Measurements from ENCODE around the gene KCNMA1. TPM values are rescaled to one million over a fixed set of nuclear protein-coding genes. Genes with fewer than 3 reads are reported as not detected.

The KCNMA1 gene
- total RNA-seq, 1 donor from 2014 or later, result 0.21 TPM

DNA sequence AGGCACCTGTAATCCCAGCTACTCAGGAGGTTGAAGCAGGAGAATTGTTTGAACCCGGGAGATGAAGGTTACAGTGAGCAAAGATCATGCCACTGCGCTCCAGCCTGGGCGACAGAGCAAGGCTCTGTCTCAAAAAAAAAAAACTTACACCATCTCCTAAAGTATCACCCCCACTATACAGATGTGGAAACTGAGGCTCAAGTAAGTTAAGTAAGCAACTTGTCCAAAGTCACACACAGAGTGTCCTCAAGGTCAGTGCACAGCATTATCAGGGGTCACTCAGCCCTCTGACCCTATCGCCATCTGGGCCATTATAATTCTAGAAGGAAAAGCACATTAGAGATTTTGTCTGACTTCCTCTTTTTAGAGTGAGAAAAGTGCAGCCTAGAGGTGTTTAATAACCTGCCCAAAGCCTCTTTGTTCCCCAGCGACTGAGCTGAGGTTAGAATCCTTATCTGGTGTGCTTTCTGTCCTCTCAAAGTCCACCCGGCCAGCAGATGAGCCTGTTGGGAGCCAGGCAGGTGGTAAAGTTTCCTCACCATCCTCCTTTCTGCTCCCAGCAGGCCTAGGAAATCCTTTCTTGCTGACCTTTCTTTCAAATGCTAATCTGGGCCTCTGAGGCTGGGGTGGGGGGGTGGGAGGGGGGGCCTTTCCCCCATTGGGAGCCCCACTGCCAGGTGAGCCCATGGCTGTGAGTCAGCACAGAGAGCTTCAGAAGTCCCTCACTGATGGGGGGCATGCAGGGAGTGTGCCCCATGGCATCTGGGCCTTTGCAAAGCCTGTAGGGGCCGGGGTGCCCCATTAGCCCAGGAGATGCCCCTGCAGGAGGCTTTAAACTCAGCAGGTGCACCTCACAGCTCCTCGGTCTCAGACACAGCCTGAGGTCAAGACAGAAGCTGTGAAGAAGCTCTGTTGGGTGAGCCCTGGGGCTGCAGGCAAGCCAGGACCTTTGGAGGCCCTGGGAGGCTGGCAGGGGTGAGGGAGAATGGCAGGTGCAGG lies 12.0 kb upstream of the KCNMA1 start:
- H3K4me1 Mint-ChIP-seq (ENCODE audit: low read depth), result no peaks in the 10 kb centered on the region
- no peaks in the 10 kb centered on the region for H3K9me3 Mint-ChIP-seq
- H3K27ac Mint-ChIP-seq, result no peak overlapping the region
- H3K27me3 Mint-ChIP-seq (ENCODE audit: low read depth), result peaks cover 14% of the 10 kb centered on the region
- H3K36me3 Mint-ChIP-seq (ENCODE audit: low read depth), result no peaks in the 10 kb centered on the region
- no peak overlapping the region for H3K4me3 Mint-ChIP-seq (ENCODE audit: low read depth)
- no peak for DNase-seq (ENCODE audit: low spot score)
- intact Hi-C loops (cut with micrococcal nuclease), result no loop called here

DNA sequence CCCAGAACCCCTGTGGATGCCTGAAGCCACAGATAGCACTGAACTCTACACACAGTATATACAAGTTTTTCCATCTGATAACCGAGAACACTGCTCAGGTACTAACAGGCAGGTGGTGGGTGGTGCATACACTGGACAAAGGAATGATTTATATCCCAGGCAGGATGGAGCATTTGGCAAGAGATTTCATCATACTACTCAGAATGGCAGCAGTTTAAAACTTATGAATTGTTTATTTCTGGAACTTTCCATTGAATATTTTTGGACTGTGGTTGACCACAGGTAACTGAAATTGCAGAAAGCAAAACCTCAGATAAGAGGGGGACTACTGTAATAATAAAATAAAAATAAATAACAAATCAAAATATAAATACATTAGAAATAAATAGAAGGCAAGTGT lies 10.9 kb upstream of the KCNMA1 start:
- H3K4me1 Mint-ChIP-seq (ENCODE audit: low read depth), result no peaks in the 10 kb centered on the region
- no peak for DNase-seq (ENCODE audit: low spot score)
- intact Hi-C loops (cut with micrococcal nuclease), result no loop called here
- no peaks in the 10 kb centered on the region for H3K9me3 Mint-ChIP-seq
- no peak overlapping the region for H3K27ac Mint-ChIP-seq
- H3K36me3 Mint-ChIP-seq (ENCODE audit: low read depth), result no peaks in the 10 kb centered on the region
- no peak overlapping the region for H3K4me3 Mint-ChIP-seq (ENCODE audit: low read depth)
- H3K27me3 Mint-ChIP-seq (ENCODE audit: low read depth), result peaks cover 11% of the 10 kb centered on the region

DNA sequence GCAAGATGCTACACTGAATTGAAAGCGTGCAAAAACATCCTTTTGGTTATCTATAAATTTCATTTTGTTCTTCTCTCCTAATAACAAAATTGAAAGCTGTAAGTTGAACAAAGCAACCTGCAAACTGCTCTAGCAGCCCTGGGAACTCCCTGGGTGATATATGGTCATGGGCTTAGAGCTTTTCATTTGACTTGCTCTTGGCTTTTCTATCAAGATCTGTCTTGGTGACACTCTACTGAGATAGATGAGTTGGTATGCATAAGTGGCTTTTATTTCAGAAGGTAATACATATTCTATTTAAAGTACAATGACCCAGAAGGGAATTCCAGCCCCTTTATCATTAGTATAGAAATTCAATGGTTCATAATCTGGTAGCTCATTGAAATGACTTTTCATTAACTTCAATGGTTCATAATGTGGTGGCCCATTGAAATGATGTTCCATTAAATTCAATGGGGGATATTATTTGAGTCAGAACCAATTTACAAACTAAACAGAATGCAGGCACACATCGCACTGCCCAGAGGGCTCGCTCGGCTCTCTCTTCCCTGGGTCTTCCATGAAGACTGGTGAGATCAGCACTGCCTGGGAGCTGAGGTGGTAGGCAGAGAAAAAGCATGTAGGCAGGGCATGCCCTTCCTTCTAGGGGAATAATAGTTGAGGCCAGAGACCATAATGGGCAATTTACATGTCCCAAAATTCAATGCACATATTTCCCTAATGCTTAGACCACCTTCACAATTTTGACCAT lies 10.1 kb upstream of the KCNMA1 start:
- no peaks in the 10 kb centered on the region for H3K4me1 Mint-ChIP-seq (ENCODE audit: low read depth)
- intact Hi-C loops (cut with micrococcal nuclease), result no loop called here
- DNase-seq (ENCODE audit: low spot score), result no peak
- no peak overlapping the region for H3K27ac Mint-ChIP-seq
- H3K4me3 Mint-ChIP-seq (ENCODE audit: low read depth), result no peak overlapping the region
- H3K36me3 Mint-ChIP-seq (ENCODE audit: low read depth), result no peaks in the 10 kb centered on the region
- H3K9me3 Mint-ChIP-seq, result no peaks in the 10 kb centered on the region
- peaks cover 9% of the 10 kb centered on the region for H3K27me3 Mint-ChIP-seq (ENCODE audit: low read depth)

DNA sequence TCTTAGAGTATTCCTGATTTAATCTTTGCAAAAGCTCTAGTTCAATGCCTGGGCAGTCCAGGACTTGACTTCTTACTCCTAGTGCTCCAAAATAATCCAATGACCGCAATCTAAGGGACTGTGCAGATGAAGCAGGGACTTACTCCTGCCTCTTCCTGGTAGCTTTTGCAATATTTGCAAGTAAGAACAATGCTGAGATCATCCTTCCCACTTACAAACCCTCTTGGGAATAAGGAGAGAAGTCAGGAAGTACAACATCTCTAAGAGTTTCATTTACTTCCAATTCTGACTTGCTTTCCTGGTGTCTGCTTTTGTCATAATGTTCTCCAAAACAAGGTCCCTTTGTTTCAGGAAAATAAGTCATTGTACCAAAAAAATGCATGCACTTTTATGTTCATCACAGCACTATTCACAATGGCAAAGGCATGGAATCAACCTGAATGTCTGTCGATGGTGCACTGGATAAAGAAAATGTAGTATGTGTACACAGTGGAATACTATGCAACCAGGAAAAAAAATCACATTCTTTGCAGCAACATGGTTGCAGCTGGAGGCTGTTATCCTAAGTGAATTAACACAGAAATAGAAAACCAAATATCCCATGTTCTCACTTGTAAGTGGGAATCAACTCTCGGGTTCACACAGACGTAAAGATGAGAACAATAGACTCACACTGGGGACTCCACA lies 7.1 kb upstream of the KCNMA1 start:
- no peak for DNase-seq (ENCODE audit: low spot score)
- intact Hi-C loops (cut with micrococcal nuclease), result loop anchor here (5.0 kb wide), 1 partner anchor 252 kb away; no protein-coding TSS in a partner anchor
- no peaks in the 10 kb centered on the region for H3K9me3 Mint-ChIP-seq
- no peak overlapping the region for H3K4me3 Mint-ChIP-seq (ENCODE audit: low read depth)
- H3K36me3 Mint-ChIP-seq (ENCODE audit: low read depth), result no peaks in the 10 kb centered on the region
- H3K27me3 Mint-ChIP-seq (ENCODE audit: low read depth), result peaks cover 28% of the 10 kb centered on the region
- no peaks in the 10 kb centered on the region for H3K4me1 Mint-ChIP-seq (ENCODE audit: low read depth)
- no peak overlapping the region for H3K27ac Mint-ChIP-seq

DNA sequence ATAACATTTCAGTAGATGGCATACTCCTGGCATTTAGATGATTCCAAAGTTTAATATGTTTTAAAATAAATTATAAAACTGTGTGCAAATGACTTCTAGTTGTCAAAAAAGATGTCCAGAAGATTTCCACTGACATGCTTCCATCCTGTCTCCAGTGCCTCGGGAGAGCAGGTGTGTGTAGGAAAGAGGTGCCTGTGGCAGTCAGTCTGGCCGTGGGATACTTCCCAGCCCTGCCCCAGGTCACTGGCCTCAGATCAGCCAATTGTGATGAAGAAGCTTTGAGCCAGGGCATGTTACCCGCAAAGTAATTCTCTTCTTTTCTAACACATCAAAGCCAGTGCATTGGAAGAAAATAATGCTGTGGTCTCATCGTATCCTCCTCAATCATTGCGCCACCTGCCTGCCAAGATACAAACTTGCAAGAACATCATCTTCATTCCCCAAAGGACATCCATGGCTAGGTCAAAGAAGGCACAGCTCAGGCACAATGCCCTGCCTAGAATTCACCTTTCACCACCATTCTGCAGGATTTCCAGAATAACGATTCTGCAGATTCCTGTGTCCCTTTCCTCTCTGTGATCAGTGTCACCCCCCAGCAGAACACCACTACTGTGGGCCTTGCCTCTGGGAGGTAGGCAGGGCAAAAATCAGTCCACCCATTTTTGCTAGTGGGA lies 6.3 kb upstream of the KCNMA1 start:
- Mint-ChIP-seq H3K4me3 (ENCODE audit: low read depth) (no peak overlapping the region), H3K27me3 (ENCODE audit: low read depth) (peaks cover 36% of the 10 kb centered on the region), H3K36me3 (ENCODE audit: low read depth) (no peaks in the 10 kb centered on the region), H3K4me1 (ENCODE audit: low read depth) (no peaks in the 10 kb centered on the region), H3K9me3 (no peaks in the 10 kb centered on the region), H3K27ac (no peak overlapping the region)
- intact Hi-C loops (cut with micrococcal nuclease), result loop anchor here (5.0 kb wide), 1 partner anchor 252 kb away; no protein-coding TSS in a partner anchor
- DNase-seq (ENCODE audit: low spot score), result no peak

DNA sequence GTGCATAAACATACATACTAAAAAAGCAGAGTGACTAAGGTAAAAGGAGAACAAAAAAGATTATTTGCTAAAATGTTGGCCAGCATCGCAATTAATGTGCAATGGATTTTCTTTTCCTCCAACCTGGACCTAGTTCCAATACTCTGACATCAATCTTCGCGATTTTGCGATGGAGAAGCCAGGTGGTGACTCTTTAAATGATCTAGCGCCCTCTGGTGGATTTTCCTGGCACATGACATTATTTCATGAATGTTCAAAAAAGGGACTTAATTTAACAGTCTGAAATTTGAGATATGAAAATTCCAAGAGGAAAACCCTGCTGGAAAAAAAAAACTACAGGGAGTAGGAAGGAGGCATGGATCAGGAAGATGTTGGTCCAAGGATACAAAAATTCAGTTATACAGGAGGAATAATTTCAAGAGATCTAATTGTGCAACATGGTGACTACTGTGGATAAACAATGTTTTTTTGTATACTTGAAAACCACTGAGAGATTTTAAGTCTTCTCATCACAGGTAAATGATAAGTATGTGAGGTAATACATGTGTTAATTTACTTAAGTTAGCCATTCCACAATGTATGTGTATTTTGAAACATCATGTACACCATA lies 4.3 kb upstream of the KCNMA1 start:
- peaks cover 36% of the 10 kb centered on the region for H3K27me3 Mint-ChIP-seq (ENCODE audit: low read depth)

DNA sequence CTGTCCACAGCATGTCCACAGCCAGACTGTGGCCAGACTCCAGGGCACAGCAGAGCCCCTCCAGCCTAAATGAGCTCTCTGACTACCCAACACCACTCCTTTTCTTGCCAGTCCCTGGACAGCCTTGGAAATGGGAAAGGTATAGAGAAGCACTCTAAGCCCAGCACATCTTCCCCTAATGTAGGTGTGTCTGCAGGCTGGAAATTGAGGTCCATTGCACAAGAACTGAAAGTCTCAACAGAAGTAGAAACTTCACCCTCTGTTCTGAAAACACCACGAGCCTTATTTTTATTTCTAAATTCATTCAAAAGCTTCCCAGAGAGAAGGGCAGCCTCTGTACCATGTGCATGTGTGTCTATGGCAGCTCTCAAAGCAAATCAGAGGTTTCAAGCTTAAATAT lies 3.7 kb upstream of the KCNMA1 start:
- Mint-ChIP-seq H3K4me1 (ENCODE audit: low read depth) (peaks cover 2% of the 10 kb centered on the region), H3K27ac (no peak overlapping the region)

More for the DNA sequence above, 4.3 kb upstream of the KCNMA1 start:
- DNase-seq (ENCODE audit: low spot score), result no peak
- Mint-ChIP-seq H3K4me3 (ENCODE audit: low read depth) (no peak overlapping the region), H3K36me3 (ENCODE audit: low read depth) (no peaks in the 10 kb centered on the region), H3K9me3 (no peaks in the 10 kb centered on the region), H3K27ac (no peak overlapping the region), H3K4me1 (ENCODE audit: low read depth) (peaks cover 2% of the 10 kb centered on the region)
- intact Hi-C loops (cut with micrococcal nuclease), result loop anchor here (1.0 to 5.0 kb wide), 3 partner anchors 250 to 477 kb away; no protein-coding TSS in a partner anchor

DNA sequence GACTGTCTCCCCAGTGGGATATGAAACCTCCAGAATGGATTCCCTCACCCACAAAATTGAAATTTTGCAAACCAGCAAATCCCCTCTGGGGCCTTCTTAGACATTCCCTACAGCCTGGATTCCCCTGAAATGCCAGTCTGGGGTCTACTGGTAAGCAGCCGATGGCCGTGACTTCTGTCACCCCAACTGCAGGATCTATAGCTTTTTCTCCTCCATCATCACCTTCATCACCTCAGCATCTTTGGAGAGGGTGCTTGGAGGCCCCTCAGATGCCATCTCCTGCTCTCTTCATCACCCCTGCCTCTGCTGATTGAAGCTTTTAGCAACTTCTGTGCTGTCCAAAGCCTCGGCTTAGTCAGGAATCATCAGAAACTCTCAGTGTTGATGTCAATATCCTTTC lies 2.6 kb upstream of the KCNMA1 start:
- no peaks in the 10 kb centered on the region for H3K9me3 Mint-ChIP-seq
- no peaks in the 10 kb centered on the region for H3K36me3 Mint-ChIP-seq (ENCODE audit: low read depth)
- H3K4me3 Mint-ChIP-seq (ENCODE audit: low read depth), result no peak overlapping the region
- H3K27me3 Mint-ChIP-seq (ENCODE audit: low read depth), result peaks cover 54% of the 10 kb centered on the region
- peaks cover 2% of the 10 kb centered on the region for H3K4me1 Mint-ChIP-seq (ENCODE audit: low read depth)
- H3K27ac Mint-ChIP-seq, result no peak overlapping the region
- intact Hi-C loops (cut with micrococcal nuclease), result loop anchor here (2.0 to 5.0 kb wide), 2 partner anchors 248 to 475 kb away; no protein-coding TSS in a partner anchor
- DNase-seq (ENCODE audit: low spot score), result no peak

More for the DNA sequence above, 3.7 kb upstream of the KCNMA1 start:
- intact Hi-C loops (cut with micrococcal nuclease), result loop anchor here (2.0 to 5.0 kb wide), 2 partner anchors 249 to 477 kb away; no protein-coding TSS in a partner anchor
- Mint-ChIP-seq H3K36me3 (ENCODE audit: low read depth) (no peaks in the 10 kb centered on the region), H3K9me3 (no peaks in the 10 kb centered on the region), H3K4me3 (ENCODE audit: low read depth) (no peak overlapping the region), H3K27me3 (ENCODE audit: low read depth) (peaks cover 42% of the 10 kb centered on the region)
- no peak for DNase-seq (ENCODE audit: low spot score)

DNA sequence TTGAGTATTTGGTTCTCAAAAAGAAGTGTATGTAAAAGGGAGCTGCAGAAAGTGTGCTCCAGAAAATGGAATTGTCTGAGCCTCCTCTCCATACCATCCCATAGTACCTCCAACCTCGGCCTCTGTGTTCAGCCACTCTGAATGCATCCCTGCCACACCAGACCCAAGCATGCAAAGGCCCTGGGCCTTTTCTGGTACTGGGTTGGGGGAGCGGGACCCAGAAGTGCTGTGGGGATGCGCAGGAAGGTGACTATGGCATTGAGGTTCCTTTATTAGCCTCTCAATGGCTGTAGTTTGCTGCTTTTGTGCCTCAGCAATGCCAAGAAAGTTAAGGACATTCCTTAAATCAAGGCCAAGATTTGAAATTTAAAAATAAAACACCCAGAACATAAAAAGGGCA lies 2.1 kb upstream of the KCNMA1 start:
- intact Hi-C loops (cut with micrococcal nuclease), result loop anchor here (2.0 to 5.0 kb wide), 2 partner anchors 247 to 475 kb away; no protein-coding TSS in a partner anchor

DNA sequence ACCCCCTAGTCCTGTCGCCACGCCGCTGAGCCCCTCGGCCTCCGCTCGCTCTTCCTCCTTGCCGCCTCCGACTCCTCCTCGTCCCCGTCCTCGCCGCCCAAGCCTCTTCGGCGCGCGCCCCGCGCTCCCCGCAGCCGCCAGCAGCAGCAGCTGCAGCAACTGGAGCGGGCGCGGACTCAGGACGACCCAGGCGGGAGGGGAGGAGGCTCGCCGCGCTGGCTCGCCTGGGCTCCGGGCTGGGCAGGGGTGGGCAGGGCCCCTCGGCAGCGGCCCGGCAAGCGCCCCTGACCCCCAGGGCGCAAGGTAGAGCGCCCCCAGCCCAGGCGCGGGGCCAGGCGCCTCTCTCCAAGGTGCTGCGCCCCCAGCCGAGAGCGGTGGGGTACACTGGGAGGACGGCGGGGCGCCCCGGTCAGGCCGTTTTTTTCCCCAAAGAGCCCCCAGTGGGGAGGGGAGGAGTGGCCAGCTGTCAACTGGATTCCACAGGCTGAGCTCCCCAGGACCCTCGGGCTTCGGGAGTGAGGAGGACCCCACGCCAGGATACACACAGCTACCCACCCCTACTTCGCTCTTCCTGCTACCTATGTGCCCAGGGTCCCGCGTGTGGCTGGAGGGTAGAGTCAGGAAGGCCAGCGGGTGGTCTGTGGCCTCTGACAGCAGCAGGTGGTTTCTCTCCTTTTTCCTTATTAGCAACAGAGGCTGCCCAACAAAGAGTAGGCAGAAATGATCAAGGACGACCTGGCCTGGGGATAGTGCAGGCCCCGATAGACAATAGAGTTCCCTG lies 903 bp upstream of the KCNMA1 start:
- H3K9me3 Mint-ChIP-seq, result no peaks in the 10 kb centered on the region
- no peak for DNase-seq (ENCODE audit: low spot score)
- peaks cover 67% of the 10 kb centered on the region for H3K27me3 Mint-ChIP-seq (ENCODE audit: low read depth)

More for the DNA sequence above, 2.1 kb upstream of the KCNMA1 start:
- DNase-seq (ENCODE audit: low spot score), result no peak
- no peaks in the 10 kb centered on the region for H3K9me3 Mint-ChIP-seq
- H3K4me3 Mint-ChIP-seq (ENCODE audit: low read depth), result no peak overlapping the region
- no peak overlapping the region for H3K27ac Mint-ChIP-seq
- H3K36me3 Mint-ChIP-seq (ENCODE audit: low read depth), result no peaks in the 10 kb centered on the region
- peaks cover 2% of the 10 kb centered on the region for H3K4me1 Mint-ChIP-seq (ENCODE audit: low read depth)
- H3K27me3 Mint-ChIP-seq (ENCODE audit: low read depth), result peaks cover 58% of the 10 kb centered on the region

DNA sequence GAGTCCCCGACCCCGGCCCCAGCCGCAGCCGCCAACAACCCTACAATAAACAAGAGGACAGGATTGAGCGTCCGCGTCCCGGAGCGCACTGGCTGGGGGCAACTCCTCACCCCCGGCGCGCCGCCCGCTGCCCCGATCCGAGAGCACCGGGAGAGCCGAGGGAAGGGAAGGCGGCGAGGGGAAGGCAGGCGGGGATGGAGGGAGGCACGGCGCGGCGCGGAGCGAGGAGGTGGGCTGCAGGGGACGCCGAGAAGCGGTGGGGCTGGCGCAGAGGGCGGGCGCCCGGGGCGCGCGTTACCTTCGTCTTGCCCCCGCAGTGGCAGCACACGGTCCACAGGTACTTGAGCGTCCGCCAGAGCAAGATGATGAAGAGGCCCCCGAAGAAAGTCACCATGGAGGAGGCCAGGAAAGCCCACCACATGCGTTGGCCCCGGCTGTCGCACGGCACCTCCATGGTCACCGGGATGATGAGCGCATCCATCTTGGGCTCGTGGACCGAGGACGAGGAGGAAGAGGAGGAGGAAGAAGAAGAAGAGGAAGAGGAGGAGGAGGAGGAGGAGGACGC lies 559 bp downstream of the KCNMA1 start:
- intact Hi-C loops (cut with micrococcal nuclease), result no loop called here
- H3K36me3 Mint-ChIP-seq (ENCODE audit: low read depth), result no peaks in the 10 kb centered on the region
- no peak for DNase-seq (ENCODE audit: low spot score)
- peak overlapping the region; percentile 18 for H3K4me3 Mint-ChIP-seq (ENCODE audit: low read depth)
- no peak overlapping the region for H3K27ac Mint-ChIP-seq
- H3K4me1 Mint-ChIP-seq (ENCODE audit: low read depth), result peaks cover 2% of the 10 kb centered on the region
- peaks cover 68% of the 10 kb centered on the region for H3K27me3 Mint-ChIP-seq (ENCODE audit: low read depth)
- H3K9me3 Mint-ChIP-seq, result no peaks in the 10 kb centered on the region

More for the DNA sequence above, 903 bp upstream of the KCNMA1 start:
- H3K36me3 Mint-ChIP-seq (ENCODE audit: low read depth), result no peaks in the 10 kb centered on the region
- intact Hi-C loops (cut with micrococcal nuclease), result no loop called here
- H3K4me1 Mint-ChIP-seq (ENCODE audit: low read depth), result peaks cover 2% of the 10 kb centered on the region
- H3K27ac Mint-ChIP-seq, result no peak overlapping the region
- H3K4me3 Mint-ChIP-seq (ENCODE audit: low read depth), result no peak overlapping the region

Measured in activated T-helper 2 cell treated with anti-CD3 and anti-CD28 coated beads, Interferon-gamma antibody, Interleukin-2, Interleukin-4, amounts not matched to agents 10 μg/mL and 5 μg/mL and 100 μg/mL, durations not matched to agents 14 hours and 24 hours and 36 hours (primary cell).